DMS 273 treated with DMSO at 0.1 percent for 48 hours (cell line): ENCODE measurements around the gene UPP1.
A peak's percentile ranks its signal among the peaks of the same experiment; 100 is the strongest.
"Not testable (repeated sequence)": the region's sequence is repeated elsewhere in the genome, so short reads cannot be mapped to it uniquely, and the experiment has no call there.

Experiments
- DNase-seq: peaks from one replicate; lab custom pipeline; 2025; lab: John Stamatoyannopoulos, UW

UPP1 gene

GRCh38 chr7:48089046-48090003 lies at the start of gene UPP1:
UPP1 (plus strand) TSS chr7:48089265; CDS start chr7:48094784, 5,519 bp downstream.
- DNase-seq: peak; percentile 74

- DNase-seq: no peak
Measured at GRCh38 chr7:48040944-48041652, 48.0 kb upstream of the UPP1 start.

- DNase-seq: no peak
Measured at GRCh38 chr7:48041653-48041970, 47.5 kb upstream of the UPP1 start.

GRCh38 chr7:48042216-48042615 lies 46.8 kb upstream of the UPP1 start:
- no peak for DNase-seq

- DNase-seq: no peak
Measured at GRCh38 chr7:48042636-48043035, 46.4 kb upstream of the UPP1 start.

GRCh38 chr7:48045195-48045765 lies 43.8 kb upstream of the UPP1 start:
- DNase-seq: no peak

- DNase-seq: no peak
Measured at GRCh38 chr7:48046458-48046857, 42.6 kb upstream of the UPP1 start.

GRCh38 chr7:48048113-48048512 lies 41.0 kb upstream of the UPP1 start:
- DNase-seq: no peak

GRCh38 chr7:48049850-48050249 lies 39.2 kb upstream of the UPP1 start:
- no peak for DNase-seq

- DNase-seq: no peak
Measured at GRCh38 chr7:48052748-48053147, 36.3 kb upstream of the UPP1 start.

GRCh38 chr7:48053736-48054135 lies 35.3 kb upstream of the UPP1 start:
- DNase-seq: no peak

GRCh38 chr7:48058990-48059389 lies 30.1 kb upstream of the UPP1 start:
- no peak for DNase-seq

- DNase-seq: no peak
Measured at GRCh38 chr7:48059706-48060105, 29.4 kb upstream of the UPP1 start.

GRCh38 chr7:48063985-48064384 lies 25.1 kb upstream of the UPP1 start:
- no peak for DNase-seq

GRCh38 chr7:48067475-48067874 lies 21.6 kb upstream of the UPP1 start:
- no peak for DNase-seq

- no peak for DNase-seq
Measured at GRCh38 chr7:48074204-48074654, 14.8 kb upstream of the UPP1 start.

- no peak for DNase-seq
Measured at GRCh38 chr7:48077423-48077822, 11.6 kb upstream of the UPP1 start.

GRCh38 chr7:48078470-48078869 lies 10.6 kb upstream of the UPP1 start:
- no peak for DNase-seq

- DNase-seq: not testable (repeated sequence)
Measured at GRCh38 chr7:48082378-48082777, 6.7 kb upstream of the UPP1 start.

- no peak for DNase-seq
Measured at GRCh38 chr7:48083114-48083830, 5.8 kb upstream of the UPP1 start.

- DNase-seq: no peak
Measured at GRCh38 chr7:48084727-48085432, 4.2 kb upstream of the UPP1 start.

- DNase-seq: no peak
Measured at GRCh38 chr7:48085433-48085791, 3.7 kb upstream of the UPP1 start.
